ENCODE data around the gene UGT1A9. TPM values are rescaled to one million over a fixed set of nuclear protein-coding genes. Genes with fewer than 3 reads are reported as not detected.

UGT1A9 gene
- total RNA-seq, 1 experiment from 2014 or later: not detected

GRCh38 chr2:233768076-233768475 is 96.4 kb downstream of the UGT1A9 start:
- Histone ChIP-seq H3F3A (ENCODE audit: insufficient read depth, low read depth) (peaks cover 77% of the 10 kb centered on the region), H4K20me1 (ENCODE audit: insufficient read depth) (peaks cover 51% of the 10 kb centered on the region), H3K9me3 (ENCODE audit: insufficient read depth, low read depth) (no peaks in the 10 kb centered on the region), H3K27ac (no peak overlapping the region), H3K4me2 (no peak overlapping the region), H3K36me3 (ENCODE audit: low read depth) (peaks cover 75% of the 10 kb centered on the region), H3K9me2 (ENCODE audit: insufficient read depth) (no peaks in the 10 kb centered on the region), H3K27me3 (ENCODE audit: insufficient read depth, low read depth) (no peaks in the 10 kb centered on the region), H3K4me3 (no peak overlapping the region), H2AFZ (no peak overlapping the region), H3K79me2 (ENCODE audit: low read depth) (peaks cover 36% of the 10 kb centered on the region), H3K4me1 (replicated peaks; ENCODE audit: insufficient read depth) (peaks cover 5% of the 10 kb centered on the region; the same call in 1 of the 2 replicates)
- CTCF ChIA-PET: no interaction called here
- intact Hi-C loops (cut with micrococcal nuclease; ENCODE audit: unreplicated experiment): no loop called here
- POLR2A ChIA-PET (ENCODE audit: unreplicated experiment): no interaction called here
- BruUV-seq (replicated peaks): no TSS peak
- TF ChIP-seq EZH2 (IDR thresholded peaks at IDR 0.05; ENCODE audit: low read depth): no peak
- TF ChIP-seq CTCF (conservative IDR thresholded peaks at IDR 0.05): no peak
- DNase-seq: no peak

GRCh38 chr2:233769260-233769659 is 97.6 kb downstream of the UGT1A9 start:
- no TSS peak for BruUV-seq (replicated peaks)
- H3K27ac ChIP-seq: no peak overlapping the region
- H3K4me2 ChIP-seq: no peak overlapping the region
- H2AFZ ChIP-seq: no peak overlapping the region
- no peaks in the 10 kb centered on the region for H3K9me3 ChIP-seq (ENCODE audit: insufficient read depth, low read depth)
- no peaks in the 10 kb centered on the region for H3K27me3 ChIP-seq (ENCODE audit: insufficient read depth, low read depth)
- TF ChIP-seq CTCF (conservative IDR thresholded peaks at IDR 0.05): no peak
- TF ChIP-seq EZH2 (IDR thresholded peaks at IDR 0.05; ENCODE audit: low read depth): no peak
- H3F3A ChIP-seq (ENCODE audit: insufficient read depth, low read depth): peaks cover 77% of the 10 kb centered on the region
- ChIA-PET POLR2A (ENCODE audit: unreplicated experiment) (no interaction called here), CTCF (no interaction called here)
- H3K9me2 ChIP-seq (ENCODE audit: insufficient read depth): no peaks in the 10 kb centered on the region
- peaks cover 24% of the 10 kb centered on the region for H3K79me2 ChIP-seq (ENCODE audit: low read depth)
- intact Hi-C loops (cut with micrococcal nuclease; ENCODE audit: unreplicated experiment): no loop called here
- no peak for DNase-seq
- H4K20me1 ChIP-seq (ENCODE audit: insufficient read depth): peaks cover 39% of the 10 kb centered on the region
- H3K4me1 ChIP-seq (replicated peaks; ENCODE audit: insufficient read depth): no peaks in the 10 kb centered on the region
- no peak overlapping the region for H3K4me3 ChIP-seq
- peaks cover 68% of the 10 kb centered on the region for H3K36me3 ChIP-seq (ENCODE audit: low read depth)

GRCh38 chr2:233772153-233772552 is 100.5 kb downstream of the UGT1A9 start:
- Histone ChIP-seq H3K79me2 (ENCODE audit: low read depth) (no peaks in the 10 kb centered on the region; the same call in 1 of the 2 replicates), H3K9me3 (ENCODE audit: insufficient read depth, low read depth) (no peaks in the 10 kb centered on the region; the same call in 1 of the 2 replicates), H3K36me3 (ENCODE audit: low read depth) (peaks cover 51% of the 10 kb centered on the region), H4K20me1 (ENCODE audit: insufficient read depth) (peaks cover 16% of the 10 kb centered on the region; the same call in 1 of the 2 replicates), H3K27ac (no peak overlapping the region), H2AFZ (no peak overlapping the region), H3K4me3 (no peak overlapping the region), H3K4me1 (replicated peaks; ENCODE audit: insufficient read depth) (no peaks in the 10 kb centered on the region), H3K9me2 (ENCODE audit: insufficient read depth) (no peaks in the 10 kb centered on the region), H3K27me3 (ENCODE audit: insufficient read depth, low read depth) (no peaks in the 10 kb centered on the region), H3F3A (ENCODE audit: insufficient read depth, low read depth) (peaks cover 82% of the 10 kb centered on the region), H3K4me2 (no peak overlapping the region)
- TF ChIP-seq CTCF (conservative IDR thresholded peaks at IDR 0.05) (no peak), EZH2 (IDR thresholded peaks at IDR 0.05; ENCODE audit: low read depth) (no peak)
- POLR2A ChIA-PET (ENCODE audit: unreplicated experiment): no interaction called here
- intact Hi-C loops (cut with micrococcal nuclease; ENCODE audit: unreplicated experiment): no loop called here
- no peak for DNase-seq
- CTCF ChIA-PET: no interaction called here
- BruUV-seq (replicated peaks): no TSS peak

All from PC-9 (cell line).